ENCODE data around the gene GLTP.

GLTP gene

DNA sequence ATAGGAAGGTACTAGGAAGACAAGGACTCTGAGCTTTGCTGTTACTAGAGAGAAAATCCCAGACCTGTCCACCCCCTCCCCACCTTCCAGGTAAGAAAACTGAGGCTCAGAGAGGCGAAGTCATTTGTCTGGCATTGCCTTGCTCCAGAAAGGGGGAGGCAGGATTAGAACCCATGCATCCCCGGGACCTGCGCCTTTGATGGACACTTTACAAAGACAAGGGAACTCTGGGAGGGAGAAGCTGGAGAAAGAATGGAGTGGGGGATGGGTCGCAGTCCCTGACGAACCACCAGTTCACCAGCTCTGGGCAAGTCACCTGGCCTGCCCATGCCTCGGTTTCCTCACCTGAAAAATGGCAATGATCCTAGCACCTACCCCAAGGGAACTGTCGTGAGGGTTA lies 57.9 kb downstream of the GLTP start:
- TF ChIP-seq, protein P1, sequence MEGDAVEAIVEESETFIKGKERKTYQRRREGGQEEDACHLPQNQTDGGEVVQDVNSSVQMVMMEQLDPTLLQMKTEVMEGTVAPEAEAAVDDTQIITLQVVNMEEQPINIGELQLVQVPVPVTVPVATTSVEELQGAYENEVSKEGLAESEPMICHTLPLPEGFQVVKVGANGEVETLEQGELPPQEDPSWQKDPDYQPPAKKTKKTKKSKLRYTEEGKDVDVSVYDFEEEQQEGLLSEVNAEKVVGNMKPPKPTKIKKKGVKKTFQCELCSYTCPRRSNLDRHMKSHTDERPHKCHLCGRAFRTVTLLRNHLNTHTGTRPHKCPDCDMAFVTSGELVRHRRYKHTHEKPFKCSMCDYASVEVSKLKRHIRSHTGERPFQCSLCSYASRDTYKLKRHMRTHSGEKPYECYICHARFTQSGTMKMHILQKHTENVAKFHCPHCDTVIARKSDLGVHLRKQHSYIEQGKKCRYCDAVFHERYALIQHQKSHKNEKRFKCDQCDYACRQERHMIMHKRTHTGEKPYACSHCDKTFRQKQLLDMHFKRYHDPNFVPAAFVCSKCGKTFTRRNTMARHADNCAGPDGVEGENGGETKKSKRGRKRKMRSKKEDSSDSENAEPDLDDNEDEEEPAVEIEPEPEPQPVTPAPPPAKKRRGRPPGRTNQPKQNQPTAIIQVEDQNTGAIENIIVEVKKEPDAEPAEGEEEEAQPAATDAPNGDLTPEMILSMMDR (conservative IDR thresholded peaks at IDR 0.05; ENCODE audit: low read depth, low read length) = no peak
- DNase-seq (ENCODE audit: low read depth) = no peak

GRCh38 chr12:109821968-109822367 lies 58.4 kb downstream of the GLTP start:
- no peak for DNase-seq (ENCODE audit: low read depth)
- TF ChIP-seq, protein P1 (conservative IDR thresholded peaks at IDR 0.05; ENCODE audit: low read depth, low read length) = no peak
- H3K4me3 ChIP-seq (ENCODE audit: low read depth, low read length) = no peak overlapping the region

More for the DNA sequence above, 57.9 kb downstream of the GLTP start:
- H3K4me3 ChIP-seq (ENCODE audit: low read depth, low read length) = no peak overlapping the region

- H3K4me3 ChIP-seq (ENCODE audit: low read depth, low read length) = no peak overlapping the region
- TF ChIP-seq, protein P1 (conservative IDR thresholded peaks at IDR 0.05; ENCODE audit: low read depth, low read length) = no peak
- no peak for DNase-seq (ENCODE audit: low read depth)
These were observed 59.4 kb downstream of the GLTP start for GRCh38 chr12:109820816-109821381.

- peak; percentile 32 for DNase-seq (ENCODE audit: low read depth)
- TF ChIP-seq, protein P1 (conservative IDR thresholded peaks at IDR 0.05; ENCODE audit: low read depth, low read length) = no peak
- no peak overlapping the region for H3K4me3 ChIP-seq (ENCODE audit: low read depth, low read length)
These were observed 61.3 kb downstream of the GLTP start for GRCh38 chr12:109818905-109819500.

GRCh38 chr12:109818253-109818652 lies 62.1 kb downstream of the GLTP start:
- TF ChIP-seq, protein P1 (conservative IDR thresholded peaks at IDR 0.05; ENCODE audit: low read depth, low read length) = no peak
- DNase-seq (ENCODE audit: low read depth) = no peak
- H3K4me3 ChIP-seq (ENCODE audit: low read depth, low read length) = no peak overlapping the region

GRCh38 chr12:109817627-109818231 lies 62.6 kb downstream of the GLTP start:
- no peak for DNase-seq (ENCODE audit: low read depth)
- TF ChIP-seq, protein P1 (conservative IDR thresholded peaks at IDR 0.05; ENCODE audit: low read depth, low read length) = no peak
- H3K4me3 ChIP-seq (ENCODE audit: low read depth, low read length) = no peak overlapping the region

GRCh38 chr12:109816870-109817269 lies 63.5 kb downstream of the GLTP start:
- TF ChIP-seq, protein P1 (conservative IDR thresholded peaks at IDR 0.05; ENCODE audit: low read depth, low read length) = no peak
- DNase-seq (ENCODE audit: low read depth) = no peak
- H3K4me3 ChIP-seq (ENCODE audit: low read depth, low read length) = no peak overlapping the region

Measured in choroid plexus epithelial cell (primary cell).